Sigmoid colon (tissue), 7 donors: ENCODE data around the gene ANK2. TPM values are rescaled to one million over a fixed set of nuclear protein-coding genes. Genes with fewer than 3 reads are reported as not detected.

Source experiments
- DNase-seq: peaks from one replicate; pipeline ENCODE4 v3.0.0-alpha.2; 2019
- H3K27ac ChIP-seq, 4 donors: fragments of 200-600 bp; sonication (generic); one replicate each; pipeline ENCODE4 v1.5.1; 2016 to 2019; ENCODE audit warnings: mild to moderate bottlenecking in 1 of 4
- H3K27me3 ChIP-seq, 3 donors: fragments of 200-600 bp; sonication (generic); one replicate each; pipeline ENCODE4 v1.5.1; 2019; ENCODE audit warnings: mild to moderate bottlenecking in 1 of 3
- H3K36me3 ChIP-seq, 4 donors: fragments of 200-600 bp; sonication (generic); one replicate each; pipeline ENCODE4 v1.5.1; 2016 to 2019
- H3K4me1 ChIP-seq, 4 donors: fragments of 200-600 bp; sonication (generic); one replicate each; pipeline ENCODE4 v1.5.1; 2017 to 2019
- H3K4me3 ChIP-seq, 4 donors: fragments of 200-600 bp; sonication (generic); one replicate each; pipeline ENCODE4 v1.5.1; 2017 to 2019; ENCODE audit warnings: mild to moderate bottlenecking in 2 of 4, moderate library complexity in 1 of 4
- H3K9me3 ChIP-seq, 4 donors: fragments of 200-600 bp in 3 of 4; sonication (generic) in 3 of 4; one replicate each; pipeline versions ENCODE4 v1.5.1 to v1.6.1; 2013 to 2019
- EP300 ChIP-seq, 4 donors: sonication (generic); formaldehyde crosslinking; IDR thresholded peaks; one replicate each; pipeline ENCODE4 v1.6.1; 2017; ENCODE audit warnings: antibody characterized with exemption in 4 of 4
- POLR2A ChIP-seq, 2 donors: fragments of 450-650 bp; IDR thresholded peaks; one replicate each; pipeline ENCODE4 v1.6.1; 2016; ENCODE audit warnings: antibody characterized with exemption in 2 of 2, mild to moderate bottlenecking in 2 of 2, moderate library complexity in 2 of 2
- POLR2AphosphoS5 ChIP-seq, 4 donors: sonication (generic); formaldehyde crosslinking; IDR thresholded peaks; one replicate each; pipeline ENCODE4 v1.6.1; 2017; ENCODE audit warnings: antibody characterized with exemption in 4 of 4
- WGBS, 2 donors: extraction: QIAGEN DNeasy Blood & Tissue Kit; methylation state at CpG; one replicate each; pipeline ENCODE4 v1.1.7; 2013; 5-methylcytosine and 5-hydroxymethylcytosine counted together
- intact Hi-C: fragments of 100-400 bp; cut with DNase I; formaldehyde crosslinking; loops from one replicate; pipeline ENCODE4 v1.15.1; 2023
- polyA plus RNA-seq, 3 donors: library from polyadenylated mRNA; stranded (reverse); fragments of 200-250 nt; gene quantifications; one replicate each; pipeline ENCODE4 v1.2.3, GENCODE V29; 2013
- total RNA-seq, 4 donors: library from RNA; depleted of rRNA; stranded (reverse); fragments of >200 nt; gene quantifications; one replicate each; pipeline ENCODE4 v1.1.0, GENCODE V29; 2016
- TF ChIP-seq, protein P1 (sequence below), 4 experiments: fragments of 450-650 bp in 3 of 4; fragments of 200-600 bp in 1 of 4; IDR thresholded peaks; one replicate each; pipeline ENCODE4 v1.5.1; 2016 to 2019; ENCODE audit warnings: antibody characterized with exemption in 4 of 4, mild to moderate bottlenecking in 3 of 4, moderate library complexity in 2 of 4
- donor health status: healthy with polysubstance abuse.
- donor health status: Bipolar disorder and iron deficiency.
- donor health status: healthy.

Gene ANK2
- total and polyA plus RNA-seq, 7 donors = 1.4 to 141 (median 69.8) TPM

DNA sequence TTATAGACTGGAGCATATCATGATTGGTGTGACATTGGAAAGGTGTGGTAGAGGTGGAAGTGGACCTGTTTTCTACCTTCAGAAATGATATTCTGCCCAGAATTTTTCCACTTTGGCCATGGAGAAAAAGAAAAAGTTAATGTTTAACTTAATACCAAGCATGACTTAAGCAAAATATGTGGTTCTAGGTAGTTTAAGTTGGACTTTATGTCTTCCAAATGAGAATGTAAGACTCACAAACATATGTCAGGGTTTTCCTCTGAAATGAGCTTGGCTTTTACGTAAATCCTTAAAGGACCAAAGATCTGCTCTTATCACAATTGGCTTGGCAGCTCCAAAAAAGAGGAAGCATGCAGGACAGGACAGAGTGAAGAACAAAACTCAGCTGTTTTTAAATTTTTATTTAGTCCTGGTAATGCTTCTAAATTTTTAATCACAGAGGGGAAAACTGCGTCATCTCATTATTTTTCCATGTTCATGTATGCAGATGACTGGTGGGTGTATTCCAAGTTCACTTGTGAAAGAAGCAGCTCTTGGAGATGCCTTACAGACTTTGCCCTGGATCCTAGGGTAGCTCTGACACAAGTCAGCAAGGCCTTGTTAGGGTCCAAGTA is 98.2 kb downstream of the ANK2 start:
- H3K4me3 ChIP-seq = peak overlapping the region in 2 of 4 donors; percentile 20 to 37
- TF ChIP-seq POLR2AphosphoS5 (IDR thresholded peaks at IDR 0.05) (no peak), EP300 (IDR thresholded peaks at IDR 0.05) (no peak), POLR2A (IDR thresholded peaks at IDR 0.05) (no peak)
- TF ChIP-seq, protein P1, sequence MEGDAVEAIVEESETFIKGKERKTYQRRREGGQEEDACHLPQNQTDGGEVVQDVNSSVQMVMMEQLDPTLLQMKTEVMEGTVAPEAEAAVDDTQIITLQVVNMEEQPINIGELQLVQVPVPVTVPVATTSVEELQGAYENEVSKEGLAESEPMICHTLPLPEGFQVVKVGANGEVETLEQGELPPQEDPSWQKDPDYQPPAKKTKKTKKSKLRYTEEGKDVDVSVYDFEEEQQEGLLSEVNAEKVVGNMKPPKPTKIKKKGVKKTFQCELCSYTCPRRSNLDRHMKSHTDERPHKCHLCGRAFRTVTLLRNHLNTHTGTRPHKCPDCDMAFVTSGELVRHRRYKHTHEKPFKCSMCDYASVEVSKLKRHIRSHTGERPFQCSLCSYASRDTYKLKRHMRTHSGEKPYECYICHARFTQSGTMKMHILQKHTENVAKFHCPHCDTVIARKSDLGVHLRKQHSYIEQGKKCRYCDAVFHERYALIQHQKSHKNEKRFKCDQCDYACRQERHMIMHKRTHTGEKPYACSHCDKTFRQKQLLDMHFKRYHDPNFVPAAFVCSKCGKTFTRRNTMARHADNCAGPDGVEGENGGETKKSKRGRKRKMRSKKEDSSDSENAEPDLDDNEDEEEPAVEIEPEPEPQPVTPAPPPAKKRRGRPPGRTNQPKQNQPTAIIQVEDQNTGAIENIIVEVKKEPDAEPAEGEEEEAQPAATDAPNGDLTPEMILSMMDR (IDR thresholded peaks at IDR 0.05) = no peak
- WGBS, 2 donors = 25 to 59% methylated on average over 2 of the region's 2 CpGs

GRCh38 chr4:113148925-113149324 is 99.5 kb downstream of the ANK2 start:
- no peak for DNase-seq
- Histone ChIP-seq H3K4me1 (peaks cover 0 to 28% (median 8%) of the 10 kb centered on the region in 4 donors), H3K4me3 (no peak overlapping the region), H3K27me3 (no peaks in the 10 kb centered on the region), H3K27ac (no peak overlapping the region), H3K36me3 (no peaks in the 10 kb centered on the region), H3K9me3 (no peaks in the 10 kb centered on the region)
- no peak for TF ChIP-seq POLR2A (IDR thresholded peaks at IDR 0.05)
- no peak for TF ChIP-seq EP300 (IDR thresholded peaks at IDR 0.05)
- no peak for TF ChIP-seq POLR2AphosphoS5 (IDR thresholded peaks at IDR 0.05)
- TF ChIP-seq, protein P1 (IDR thresholded peaks at IDR 0.05) = no peak
- intact Hi-C loops = no loop called here

More for the DNA sequence above, 98.2 kb downstream of the ANK2 start:
- Histone ChIP-seq H3K36me3 (no peaks in the 10 kb centered on the region), H3K4me1 (peaks cover 0 to 28% (median 8%) of the 10 kb centered on the region in 4 donors), H3K27me3 (no peaks in the 10 kb centered on the region), H3K27ac (peak overlapping the region; percentile 35 to 46 (median 42)), H3K9me3 (no peaks in the 10 kb centered on the region)
- DNase-seq = no peak
- intact Hi-C loops = no loop called here

GRCh38 chr4:113153529-113154101 is 104.2 kb downstream of the ANK2 start:
- WGBS, 2 donors = 87 to 91% methylated on average over 2 of the region's 2 CpGs
- Histone ChIP-seq H3K36me3 (no peaks in the 10 kb centered on the region), H3K4me3 (no peak overlapping the region), H3K27me3 (no peaks in the 10 kb centered on the region), H3K4me1 (no peaks in the 10 kb centered on the region), H3K27ac (no peak overlapping the region), H3K9me3 (no peaks in the 10 kb centered on the region)
- TF ChIP-seq, protein P1 (IDR thresholded peaks at IDR 0.05) = no peak
- TF ChIP-seq POLR2AphosphoS5 (IDR thresholded peaks at IDR 0.05) (no peak), POLR2A (IDR thresholded peaks at IDR 0.05) (no peak), EP300 (IDR thresholded peaks at IDR 0.05) (no peak)
- DNase-seq = no peak
- intact Hi-C loops = no loop called here

DNA sequence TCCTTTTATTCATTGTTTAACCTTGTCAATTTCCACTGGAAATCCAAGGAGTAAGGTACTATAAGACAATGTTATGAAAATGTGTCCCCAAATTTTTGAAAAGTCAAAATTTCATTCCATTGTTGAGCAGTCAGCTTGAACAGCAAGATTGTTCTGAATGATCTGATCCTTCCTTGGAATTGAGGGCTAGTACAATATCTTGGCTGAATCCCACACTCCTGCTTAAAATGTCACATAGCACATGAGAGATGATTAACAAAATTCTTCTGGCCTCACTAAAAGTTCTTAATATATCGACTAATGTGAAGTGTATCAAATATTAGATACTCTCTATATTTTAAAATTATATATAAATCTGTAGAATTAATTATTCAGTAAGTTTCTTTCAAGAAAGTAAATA is 104.8 kb downstream of the ANK2 start:
- intact Hi-C loops = no loop called here
- Histone ChIP-seq H3K27ac (no peak overlapping the region), H3K27me3 (no peaks in the 10 kb centered on the region), H3K4me1 (no peaks in the 10 kb centered on the region), H3K36me3 (no peaks in the 10 kb centered on the region), H3K4me3 (no peak overlapping the region), H3K9me3 (no peaks in the 10 kb centered on the region)
- no peak for DNase-seq
- 88 to 91% methylated on average over 1 of the region's 1 CpG for WGBS, 2 donors
- TF ChIP-seq, protein P1 (IDR thresholded peaks at IDR 0.05) = no peak
- no peak for TF ChIP-seq EP300 (IDR thresholded peaks at IDR 0.05)
- TF ChIP-seq POLR2A (IDR thresholded peaks at IDR 0.05) = no peak
- TF ChIP-seq POLR2AphosphoS5 (IDR thresholded peaks at IDR 0.05) = no peak
